ENCODE results near the gene GRM4.
"Not testable (repeated sequence)": the region's sequence is repeated elsewhere in the genome, so short reads cannot be mapped to it uniquely, and the experiment has no call there.

Gene GRM4

GRCh38 chr6:34044945-34045595 is 100.8 kb downstream of the GRM4 start:
- no peaks in the 10 kb centered on the region for H3K36me3 ChIP-seq (ENCODE audit: control insufficient read depth, insufficient read depth, low read length)
- no peaks in the 10 kb centered on the region for H3K27me3 ChIP-seq (ENCODE audit: control insufficient read depth, insufficient read depth, low read length, poor library complexity, severe bottlenecking)
- 87 to 88% methylated on average over 13 of the region's 13 CpGs for WGBS, 2 experiments
- H3K4me1 ChIP-seq (ENCODE audit: control insufficient read depth, insufficient read depth, low read length): peaks cover 4% of the 10 kb centered on the region
- H3K27ac ChIP-seq (ENCODE audit: insufficient read depth, low read depth, low read length, poor library complexity, severe bottlenecking): no peak overlapping the region
- H3K4me3 ChIP-seq (ENCODE audit: insufficient read depth, low read depth, low read length): no peak overlapping the region
- H3K9me3 ChIP-seq (ENCODE audit: control insufficient read depth, low read length): no peaks in the 10 kb centered on the region

- no peaks in the 10 kb centered on the region for H3K36me3 ChIP-seq (ENCODE audit: control insufficient read depth, insufficient read depth, low read length)
- no peaks in the 10 kb centered on the region for H3K27me3 ChIP-seq (ENCODE audit: control insufficient read depth, insufficient read depth, low read length, poor library complexity, severe bottlenecking)
- no peaks in the 10 kb centered on the region for H3K9me3 ChIP-seq (ENCODE audit: control insufficient read depth, low read length)
- no peak overlapping the region for H3K4me3 ChIP-seq (ENCODE audit: insufficient read depth, low read depth, low read length)
- H3K4me1 ChIP-seq (ENCODE audit: control insufficient read depth, insufficient read depth, low read length): peaks cover 4% of the 10 kb centered on the region
- 93 to 94% methylated on average over 8 of the region's 8 CpGs for WGBS, 2 experiments
- H3K27ac ChIP-seq (ENCODE audit: insufficient read depth, low read depth, low read length, poor library complexity, severe bottlenecking): no peak overlapping the region
These were observed 102.5 kb downstream of the GRM4 start for GRCh38 chr6:34043359-34043758.

GRCh38 chr6:34041998-34042397 is 103.9 kb downstream of the GRM4 start:
- H3K4me1 ChIP-seq (ENCODE audit: control insufficient read depth, insufficient read depth, low read length); H3K27me3 ChIP-seq (ENCODE audit: control insufficient read depth, insufficient read depth, low read length, poor library complexity, severe bottlenecking); H3K36me3 ChIP-seq (ENCODE audit: control insufficient read depth, insufficient read depth, low read length); H3K27ac ChIP-seq (ENCODE audit: insufficient read depth, low read depth, low read length, poor library complexity, severe bottlenecking); H3K4me3 ChIP-seq (ENCODE audit: insufficient read depth, low read depth, low read length); H3K9me3 ChIP-seq (ENCODE audit: control insufficient read depth, low read length): not testable (repeated sequence)
- 85 to 93% methylated on average over 5 of the region's 5 CpGs for WGBS, 2 experiments

- Histone ChIP-seq H3K9me3 (ENCODE audit: control insufficient read depth, low read length) (no peaks in the 10 kb centered on the region), H3K4me3 (ENCODE audit: insufficient read depth, low read depth, low read length) (no peak overlapping the region)
- WGBS, 2 experiments: 90 to 94% methylated on average over 6 of the region's 6 CpGs
These were observed 104.5 kb downstream of the GRM4 start for GRCh38 chr6:34041385-34041784.

GRCh38 chr6:34039943-34040342 is 105.9 kb downstream of the GRM4 start:
- H3K27ac ChIP-seq (ENCODE audit: insufficient read depth, low read depth, low read length, poor library complexity, severe bottlenecking): no peak overlapping the region
- H3K9me3 ChIP-seq (ENCODE audit: control insufficient read depth, low read length): no peaks in the 10 kb centered on the region
- 92 to 93% methylated on average over 11 of the region's 11 CpGs for WGBS, 2 experiments
- H3K36me3 ChIP-seq (ENCODE audit: control insufficient read depth, insufficient read depth, low read length): no peaks in the 10 kb centered on the region
- no peaks in the 10 kb centered on the region for H3K27me3 ChIP-seq (ENCODE audit: control insufficient read depth, insufficient read depth, low read length, poor library complexity, severe bottlenecking)
- H3K4me3 ChIP-seq (ENCODE audit: insufficient read depth, low read depth, low read length): no peak overlapping the region
- H3K4me1 ChIP-seq (ENCODE audit: control insufficient read depth, insufficient read depth, low read length): peaks cover 4% of the 10 kb centered on the region

More at GRCh38 chr6:34041385-34041784, 104.5 kb downstream of the GRM4 start:
- no peaks in the 10 kb centered on the region for H3K27me3 ChIP-seq (ENCODE audit: control insufficient read depth, insufficient read depth, low read length, poor library complexity, severe bottlenecking)
- no peaks in the 10 kb centered on the region for H3K36me3 ChIP-seq (ENCODE audit: control insufficient read depth, insufficient read depth, low read length)
- H3K27ac ChIP-seq (ENCODE audit: insufficient read depth, low read depth, low read length, poor library complexity, severe bottlenecking): no peak overlapping the region
- peaks cover 4% of the 10 kb centered on the region for H3K4me1 ChIP-seq (ENCODE audit: control insufficient read depth, insufficient read depth, low read length)

- Histone ChIP-seq H3K4me3 (ENCODE audit: insufficient read depth, low read depth, low read length) (no peak overlapping the region), H3K27me3 (ENCODE audit: control insufficient read depth, insufficient read depth, low read length, poor library complexity, severe bottlenecking) (no peaks in the 10 kb centered on the region), H3K27ac (ENCODE audit: insufficient read depth, low read depth, low read length, poor library complexity, severe bottlenecking) (no peak overlapping the region), H3K9me3 (ENCODE audit: control insufficient read depth, low read length) (no peaks in the 10 kb centered on the region), H3K36me3 (ENCODE audit: control insufficient read depth, insufficient read depth, low read length) (no peaks in the 10 kb centered on the region), H3K4me1 (ENCODE audit: control insufficient read depth, insufficient read depth, low read length) (peaks cover 2% of the 10 kb centered on the region)
- WGBS, 2 experiments: 70 to 72% methylated on average over 3 of the region's 3 CpGs
These were observed 108.7 kb downstream of the GRM4 start for GRCh38 chr6:34037151-34037550.

GRCh38 chr6:34036357-34037069 is 109.4 kb downstream of the GRM4 start:
- H3K9me3 ChIP-seq (ENCODE audit: control insufficient read depth, low read length): no peaks in the 10 kb centered on the region

GRCh38 chr6:34035704-34036356 is 110.1 kb downstream of the GRM4 start:
- H3K9me3 ChIP-seq (ENCODE audit: control insufficient read depth, low read length): no peaks in the 10 kb centered on the region
- no peak overlapping the region for H3K27ac ChIP-seq (ENCODE audit: insufficient read depth, low read depth, low read length, poor library complexity, severe bottlenecking)
- H3K36me3 ChIP-seq (ENCODE audit: control insufficient read depth, insufficient read depth, low read length): no peaks in the 10 kb centered on the region
- no peaks in the 10 kb centered on the region for H3K27me3 ChIP-seq (ENCODE audit: control insufficient read depth, insufficient read depth, low read length, poor library complexity, severe bottlenecking)
- H3K4me1 ChIP-seq (ENCODE audit: control insufficient read depth, insufficient read depth, low read length): peaks cover 3% of the 10 kb centered on the region
- H3K4me3 ChIP-seq (ENCODE audit: insufficient read depth, low read depth, low read length): no peak overlapping the region
- WGBS, 2 experiments: 96% methylated on average over 40 of the region's 40 CpGs

More at GRCh38 chr6:34036357-34037069, 109.4 kb downstream of the GRM4 start:
- 94 to 95% methylated on average over 20 of the region's 20 CpGs for WGBS, 2 experiments
- no peaks in the 10 kb centered on the region for H3K36me3 ChIP-seq (ENCODE audit: control insufficient read depth, insufficient read depth, low read length)
- no peak overlapping the region for H3K4me3 ChIP-seq (ENCODE audit: insufficient read depth, low read depth, low read length)
- H3K4me1 ChIP-seq (ENCODE audit: control insufficient read depth, insufficient read depth, low read length): no peaks in the 10 kb centered on the region
- no peak overlapping the region for H3K27ac ChIP-seq (ENCODE audit: insufficient read depth, low read depth, low read length, poor library complexity, severe bottlenecking)
- no peaks in the 10 kb centered on the region for H3K27me3 ChIP-seq (ENCODE audit: control insufficient read depth, insufficient read depth, low read length, poor library complexity, severe bottlenecking)

GRCh38 chr6:34035161-34035560 is 110.7 kb downstream of the GRM4 start:
- Histone ChIP-seq H3K36me3 (ENCODE audit: control insufficient read depth, insufficient read depth, low read length) (no peaks in the 10 kb centered on the region), H3K4me1 (ENCODE audit: control insufficient read depth, insufficient read depth, low read length) (peaks cover 3% of the 10 kb centered on the region), H3K9me3 (ENCODE audit: control insufficient read depth, low read length) (no peaks in the 10 kb centered on the region), H3K27ac (ENCODE audit: insufficient read depth, low read depth, low read length, poor library complexity, severe bottlenecking) (no peak overlapping the region), H3K4me3 (ENCODE audit: insufficient read depth, low read depth, low read length) (no peak overlapping the region), H3K27me3 (ENCODE audit: control insufficient read depth, insufficient read depth, low read length, poor library complexity, severe bottlenecking) (no peaks in the 10 kb centered on the region)
- 91 to 92% methylated on average over 1 of the region's 1 CpG for WGBS, 2 experiments

- Histone ChIP-seq H3K27me3 (ENCODE audit: control insufficient read depth, insufficient read depth, low read length, poor library complexity, severe bottlenecking) (no peaks in the 10 kb centered on the region), H3K9me3 (ENCODE audit: control insufficient read depth, low read length) (no peaks in the 10 kb centered on the region), H3K36me3 (ENCODE audit: control insufficient read depth, insufficient read depth, low read length) (no peaks in the 10 kb centered on the region), H3K4me3 (ENCODE audit: insufficient read depth, low read depth, low read length) (no peak overlapping the region), H3K27ac (ENCODE audit: insufficient read depth, low read depth, low read length, poor library complexity, severe bottlenecking) (no peak overlapping the region), H3K4me1 (ENCODE audit: control insufficient read depth, insufficient read depth, low read length) (peaks cover 3% of the 10 kb centered on the region)
- 73% methylated on average over 5 of the region's 5 CpGs for WGBS, 2 experiments
These were observed 113.0 kb downstream of the GRM4 start for GRCh38 chr6:34032856-34033255.

All from ectodermal cell (in vitro differentiated cells).